ENCODE results near the gene CCDC180.

The CCDC180 gene

GRCh38 chr9:97320080-97320642, 12.7 kb downstream of the CCDC180 start:
- H3K79me2 ChIP-seq (ENCODE audit: insufficient read depth, low read length): no peaks in the 10 kb centered on the region
- H3K4me3 ChIP-seq (ENCODE audit: low read depth in 1 of 2, low read length in 2 of 2): no peak overlapping the region
- no peaks in the 10 kb centered on the region for H4K20me1 ChIP-seq (ENCODE audit: insufficient read depth, low read length)
- no peaks in the 10 kb centered on the region for H3K27me3 ChIP-seq (ENCODE audit: insufficient read depth, low read length, poor library complexity)
- no peak for ATAC-seq (ENCODE audit: insufficient read depth, low read depth)
- DNase-seq: no peak
- H3K27ac ChIP-seq (ENCODE audit: low read length): no peak overlapping the region
- no peak overlapping the region for H2AFZ ChIP-seq (ENCODE audit: low read depth, low read length)
- H3K36me3 ChIP-seq (ENCODE audit: insufficient read depth, low read length): peaks cover 24% of the 10 kb centered on the region
- peaks cover 10% of the 10 kb centered on the region for H3K4me1 ChIP-seq (ENCODE audit: insufficient read depth, low read length)
- H3K9ac ChIP-seq (ENCODE audit: low read depth, low read length): no peak overlapping the region
- no peak overlapping the region for H3K4me2 ChIP-seq (ENCODE audit: insufficient read depth, low read length)
- no peaks in the 10 kb centered on the region for H3K9me3 ChIP-seq (ENCODE audit: insufficient read depth, low read length, severe bottlenecking)
- TF ChIP-seq CTCF (IDR thresholded peaks at IDR 0.05; ENCODE audit: borderline replicate concordance, extremely low read depth, low read length, poor library complexity, severe bottlenecking) (no peak), EZH2 (IDR thresholded peaks at IDR 0.05; ENCODE audit: borderline replicate concordance, low read depth, low read length, severe bottlenecking) (no peak)

- no peak overlapping the region for H3K9ac ChIP-seq (ENCODE audit: low read depth, low read length)
- DNase-seq (no peak), ATAC-seq (ENCODE audit: insufficient read depth, low read depth) (no peak)
- peaks cover 10% of the 10 kb centered on the region for H3K4me1 ChIP-seq (ENCODE audit: insufficient read depth, low read length)
- H3K79me2 ChIP-seq (ENCODE audit: insufficient read depth, low read length): no peaks in the 10 kb centered on the region
- no peaks in the 10 kb centered on the region for H3K9me3 ChIP-seq (ENCODE audit: insufficient read depth, low read length, severe bottlenecking)
- peaks cover 22% of the 10 kb centered on the region for H3K36me3 ChIP-seq (ENCODE audit: insufficient read depth, low read length)
- no peak for TF ChIP-seq EZH2 (IDR thresholded peaks at IDR 0.05; ENCODE audit: borderline replicate concordance, low read depth, low read length, severe bottlenecking)
- TF ChIP-seq CTCF (IDR thresholded peaks at IDR 0.05; ENCODE audit: borderline replicate concordance, extremely low read depth, low read length, poor library complexity, severe bottlenecking): no peak
- H3K4me3 ChIP-seq (ENCODE audit: low read depth in 1 of 2, low read length in 2 of 2): no peak overlapping the region
- no peaks in the 10 kb centered on the region for H4K20me1 ChIP-seq (ENCODE audit: insufficient read depth, low read length)
- H3K27me3 ChIP-seq (ENCODE audit: insufficient read depth, low read length, poor library complexity): no peaks in the 10 kb centered on the region
- no peak overlapping the region for H3K4me2 ChIP-seq (ENCODE audit: insufficient read depth, low read length)
- no peak overlapping the region for H2AFZ ChIP-seq (ENCODE audit: low read depth, low read length)
- H3K27ac ChIP-seq (ENCODE audit: low read length): no peak overlapping the region
These were observed 13.8 kb downstream of the CCDC180 start for GRCh38 chr9:97321251-97321650.

- Histone ChIP-seq H3K4me3 (ENCODE audit: low read depth in 1 of 2, low read length in 2 of 2) (no peak overlapping the region), H3K9ac (ENCODE audit: low read depth, low read length) (no peak overlapping the region), H3K36me3 (ENCODE audit: insufficient read depth, low read length) (peaks cover 22% of the 10 kb centered on the region), H2AFZ (ENCODE audit: low read depth, low read length) (no peak overlapping the region), H3K27ac (ENCODE audit: low read length) (no peak overlapping the region), H3K27me3 (ENCODE audit: insufficient read depth, low read length, poor library complexity) (no peaks in the 10 kb centered on the region), H3K4me1 (ENCODE audit: insufficient read depth, low read length) (peaks cover 10% of the 10 kb centered on the region), H4K20me1 (ENCODE audit: insufficient read depth, low read length) (no peaks in the 10 kb centered on the region), H3K9me3 (ENCODE audit: insufficient read depth, low read length, severe bottlenecking) (no peaks in the 10 kb centered on the region), H3K4me2 (ENCODE audit: insufficient read depth, low read length) (no peak overlapping the region), H3K79me2 (ENCODE audit: insufficient read depth, low read length) (no peaks in the 10 kb centered on the region)
- ATAC-seq (ENCODE audit: insufficient read depth, low read depth): no peak
- no peak for DNase-seq
- TF ChIP-seq EZH2 (IDR thresholded peaks at IDR 0.05; ENCODE audit: borderline replicate concordance, low read depth, low read length, severe bottlenecking): no peak
These were observed 14.2 kb downstream of the CCDC180 start for GRCh38 chr9:97321691-97322090.

GRCh38 chr9:97322105-97322504, 14.6 kb downstream of the CCDC180 start:
- H2AFZ ChIP-seq (ENCODE audit: low read depth, low read length): no peak overlapping the region
- H3K4me1 ChIP-seq (ENCODE audit: insufficient read depth, low read length): peaks cover 10% of the 10 kb centered on the region
- no peaks in the 10 kb centered on the region for H3K79me2 ChIP-seq (ENCODE audit: insufficient read depth, low read length)
- TF ChIP-seq CTCF (IDR thresholded peaks at IDR 0.05; ENCODE audit: borderline replicate concordance, extremely low read depth, low read length, poor library complexity, severe bottlenecking) (no peak), EZH2 (IDR thresholded peaks at IDR 0.05; ENCODE audit: borderline replicate concordance, low read depth, low read length, severe bottlenecking) (no peak)
- no peaks in the 10 kb centered on the region for H4K20me1 ChIP-seq (ENCODE audit: insufficient read depth, low read length)
- no peak overlapping the region for H3K4me2 ChIP-seq (ENCODE audit: insufficient read depth, low read length)
- no peak overlapping the region for H3K9ac ChIP-seq (ENCODE audit: low read depth, low read length)
- H3K27ac ChIP-seq (ENCODE audit: low read length): no peak overlapping the region
- H3K36me3 ChIP-seq (ENCODE audit: insufficient read depth, low read length): peaks cover 22% of the 10 kb centered on the region
- H3K27me3 ChIP-seq (ENCODE audit: insufficient read depth, low read length, poor library complexity): no peaks in the 10 kb centered on the region
- no peaks in the 10 kb centered on the region for H3K9me3 ChIP-seq (ENCODE audit: insufficient read depth, low read length, severe bottlenecking)
- DNase-seq (no peak), ATAC-seq (ENCODE audit: insufficient read depth, low read depth) (no peak)
- no peak overlapping the region for H3K4me3 ChIP-seq (ENCODE audit: low read depth in 1 of 2, low read length in 2 of 2)
